GM18907 (cell line): ENCODE data around the gene GOLPH3.
"Not testable (repeated sequence)": the region's sequence is repeated elsewhere in the genome, so short reads cannot be mapped to it uniquely, and the experiment has no call there.

Source experiments
- ATAC-seq: cut with Tn5 transposase; IDR thresholded peaks from one replicate; pipeline ENCODE4 v1.9.1; 2021; ENCODE audit warnings: mild to moderate bottlenecking, moderate library complexity; ENCODE audit not compliant: unreplicated experiment

The GOLPH3 gene

GRCh38 chr5:32174011-32174870 is at the start of gene GOLPH3:
Gene GOLPH3 (minus strand): TSS chr5:32174319. CDS start chr5:32174034, 285 bp downstream.
- peak; percentile 87 for ATAC-seq

GRCh38 chr5:32222723-32223470 is 48.8 kb upstream of the GOLPH3 start:
- no peak for ATAC-seq

GRCh38 chr5:32217886-32218396 is 43.8 kb upstream of the GOLPH3 start:
- ATAC-seq: no peak

GRCh38 chr5:32214344-32214743 is 40.2 kb upstream of the GOLPH3 start:
- ATAC-seq: not testable (repeated sequence)

GRCh38 chr5:32210151-32210550 is 36.0 kb upstream of the GOLPH3 start:
- ATAC-seq: no peak

- ATAC-seq: not testable (repeated sequence)
Observed at GRCh38 chr5:32208837-32209236, 34.7 kb upstream of the GOLPH3 start.

- no peak for ATAC-seq
Observed at GRCh38 chr5:32207355-32207634, 33.2 kb upstream of the GOLPH3 start.

- no peak for ATAC-seq
Observed at GRCh38 chr5:32206509-32207354, 32.6 kb upstream of the GOLPH3 start.

GRCh38 chr5:32206053-32206452 is 31.9 kb upstream of the GOLPH3 start:
- ATAC-seq: no peak

- ATAC-seq: no peak
Observed at GRCh38 chr5:32202394-32202793, 28.3 kb upstream of the GOLPH3 start.

GRCh38 chr5:32201122-32201753 is 27.1 kb upstream of the GOLPH3 start:
- no peak for ATAC-seq

GRCh38 chr5:32197032-32197431 is 22.9 kb upstream of the GOLPH3 start:
- no peak for ATAC-seq

- no peak for ATAC-seq
Observed at GRCh38 chr5:32195265-32195664, 21.1 kb upstream of the GOLPH3 start.

- peak; percentile 91 for ATAC-seq
Observed at GRCh38 chr5:32193591-32193990, 19.5 kb upstream of the GOLPH3 start.

- no peak for ATAC-seq
Observed at GRCh38 chr5:32190095-32190494, 16.0 kb upstream of the GOLPH3 start.

- no peak for ATAC-seq
Observed at GRCh38 chr5:32187675-32188074, 13.6 kb upstream of the GOLPH3 start.

- peak; percentile 60 for ATAC-seq
Observed at GRCh38 chr5:32182463-32183063, 8.4 kb upstream of the GOLPH3 start.

- ATAC-seq: peak; percentile 32
Observed at GRCh38 chr5:32173267-32174010, 680 bp downstream of the GOLPH3 start.

- no peak for ATAC-seq
Observed at GRCh38 chr5:32172923-32173266, 1.2 kb downstream of the GOLPH3 start.
